Liver (tissue), 9 donors: ENCODE results near the gene LRP1-AS. TPM values are rescaled to one million over a fixed set of nuclear protein-coding genes. Genes with fewer than 3 reads are reported as not detected.
A peak's percentile ranks its signal among the peaks of the same experiment; 100 is the strongest.

Experiments
- DNase-seq: peaks from one replicate; pipeline ENCODE4 v3.0.0-alpha.2; 2017; ENCODE audit warnings: low spot score
- H3K27ac ChIP-seq, 2 donors: one replicate each; pipeline ENCODE4 v1.7.0; 2013; ENCODE audit warnings: inconsistent platforms in 2 of 2, low read length in 2 of 2, control low read depth in 1 of 2, low read depth in 1 of 2, mild to moderate bottlenecking in 1 of 2
- H3K27me3 ChIP-seq, 4 donors: one replicate each; pipeline versions ENCODE4 v1.6.1 to v1.7.0; 2013; ENCODE audit warnings: low read length in 3 of 4, inconsistent platforms in 1 of 4, mild to moderate bottlenecking in 1 of 4, moderate library complexity in 1 of 4; ENCODE audit not compliant: control insufficient read depth in 4 of 4, insufficient read depth in 4 of 4
- H3K36me3 ChIP-seq, 4 donors: one replicate each; pipeline versions ENCODE4 v1.6.1 to v1.7.0; 2013; ENCODE audit warnings: low read length in 3 of 4, mild to moderate bottlenecking in 3 of 4, low read depth in 1 of 4, moderate library complexity in 1 of 4; ENCODE audit not compliant: control insufficient read depth in 4 of 4, insufficient read depth in 3 of 4
- H3K4me1 ChIP-seq, 4 donors: one replicate each; pipeline versions ENCODE4 v1.6.1 to v1.7.0; 2013; ENCODE audit warnings: low read length in 3 of 4, mild to moderate bottlenecking in 3 of 4, moderate library complexity in 1 of 4; ENCODE audit not compliant: control insufficient read depth in 4 of 4, insufficient read depth in 4 of 4
- H3K4me3 ChIP-seq, 3 donors: one replicate each; pipeline versions ENCODE4 v1.6.1 to v1.7.0; 2013; ENCODE audit warnings: low read length in 3 of 3, control low read depth in 1 of 3, low read depth in 1 of 3, mild to moderate bottlenecking in 1 of 3
- H3K9ac ChIP-seq, 2 donors: one replicate each; pipeline ENCODE4 v1.7.0; 2013; ENCODE audit warnings: low read length in 2 of 2, mild to moderate bottlenecking in 2 of 2, moderate library complexity in 2 of 2, control low read depth in 1 of 2, low read depth in 1 of 2
- H3K9me3 ChIP-seq, 4 donors: one replicate each; pipeline versions ENCODE4 v1.6.1 to v1.7.0; 2013; ENCODE audit warnings: low read length in 3 of 4; ENCODE audit not compliant: control insufficient read depth in 4 of 4
- ATF3 ChIP-seq: IDR thresholded peaks from 2 replicates; pipeline ENCODE4 v1.6.1; 2016; ENCODE audit warnings: antibody characterized with exemption
- CTCF ChIP-seq: fragments of 150-350 bp; IDR thresholded peaks from 2 replicates; pipeline ENCODE4 v1.5.1; 2017; ENCODE audit warnings: improper control_type of control experiment, low read depth, low read length; ENCODE audit not compliant: missing input control
- EGR1 ChIP-seq, 2 donors: IDR thresholded peaks; 2 replicates each; pipeline ENCODE4 v1.6.1; 2016 to 2018; ENCODE audit warnings: antibody characterized with exemption in 2 of 2, low read depth in 2 of 2
- FOXA1 ChIP-seq: IDR thresholded peaks from 2 replicates; pipeline ENCODE4 v1.6.1; 2016; ENCODE audit warnings: antibody characterized with exemption
- FOXA2 ChIP-seq: IDR thresholded peaks from 2 replicates; pipeline ENCODE4 v1.6.1; 2016; ENCODE audit warnings: antibody characterized with exemption
- GABPA ChIP-seq, 2 donors: IDR thresholded peaks in 1 of 2; conservative IDR thresholded peaks in 1 of 2; 2 replicates each; pipeline ENCODE4 v1.6.1; 2016; ENCODE audit warnings: antibody characterized with exemption in 2 of 2, mild to moderate bottlenecking in 1 of 2, moderate library complexity in 1 of 2
- HNF4A ChIP-seq, 2 donors: conservative IDR thresholded peaks; 2 replicates each; pipeline ENCODE4 v1.6.1; 2016; ENCODE audit warnings: antibody characterized with exemption in 2 of 2, mild to moderate bottlenecking in 2 of 2
- HNF4G ChIP-seq: IDR thresholded peaks from 2 replicates; pipeline ENCODE4 v1.6.1; 2016; ENCODE audit warnings: antibody characterized with exemption
- JUND ChIP-seq, 2 donors: IDR thresholded peaks; 2 replicates each; pipeline ENCODE4 v1.6.1; 2016; ENCODE audit warnings: antibody characterized with exemption in 2 of 2
- MAX ChIP-seq: IDR thresholded peaks from 2 replicates; pipeline ENCODE4 v1.6.1; 2016; ENCODE audit warnings: antibody characterized with exemption
- NR2F2 ChIP-seq: IDR thresholded peaks from 2 replicates; pipeline ENCODE4 v1.6.1; 2016; ENCODE audit warnings: antibody characterized with exemption
- RAD21 ChIP-seq, 2 donors: IDR thresholded peaks; 2 replicates each; pipeline ENCODE4 v1.6.1; 2016; ENCODE audit warnings: antibody characterized with exemption in 2 of 2, mild to moderate bottlenecking in 2 of 2
- REST ChIP-seq: IDR thresholded peaks from 2 replicates; pipeline ENCODE4 v1.6.1; 2016; ENCODE audit warnings: antibody characterized with exemption, mild to moderate bottlenecking
- RXRA ChIP-seq, 2 donors: IDR thresholded peaks; 2 replicates each; pipeline ENCODE4 v1.6.1; 2017 to 2018; ENCODE audit warnings: antibody characterized with exemption in 2 of 2, mild to moderate bottlenecking in 1 of 2
- SP1 ChIP-seq: IDR thresholded peaks from 2 replicates; pipeline ENCODE4 v1.6.1; 2018; ENCODE audit warnings: antibody characterized with exemption, mild to moderate bottlenecking
- TAF1 ChIP-seq: conservative IDR thresholded peaks from 2 replicates; pipeline ENCODE4 v1.6.1; 2016; ENCODE audit warnings: antibody characterized with exemption, mild to moderate bottlenecking
- YY1 ChIP-seq: IDR thresholded peaks from 2 replicates; pipeline ENCODE4 v1.6.1; 2016; ENCODE audit warnings: antibody characterized with exemption, mild to moderate bottlenecking
- ZBTB33 ChIP-seq: IDR thresholded peaks from 2 replicates; pipeline ENCODE4 v1.6.1; 2016; ENCODE audit warnings: antibody characterized with exemption
- WGBS: extraction: QIAGEN DNeasy Blood & Tissue Kit; methylation state at CpG from one replicate; pipeline ENCODE4 v1.1.7; 2013; 5-methylcytosine and 5-hydroxymethylcytosine counted together
- polyA plus RNA-seq, 2 donors: library from polyadenylated mRNA; stranded (reverse) in 1 of 2; unstranded in 1 of 2; fragments of 200-250 nt in 1 of 2; fragments of >200 nt in 1 of 2; fragmentation: Nextera tagmentation in 1 of 2; extraction: Ambion mirVana in 1 of 2; gene quantifications; one replicate each; pipeline versions ENCODE4 v1.2.1 to v1.2.3, GENCODE V29; 2013 to 2015
- total RNA-seq, 2 donors: library from RNA; depleted of rRNA; stranded (reverse); fragments of >200 nt; gene quantifications; one replicate each; pipeline ENCODE4 v1.2.3, GENCODE V29; 2014
- donor health status: healthy.
- donor health status: healthy.
- donor health status: healthy.
- donor health status: healthy.
- donor health status: healthy.

LRP1-AS gene
- total and polyA plus RNA-seq, 4 donors, result not detected

- DNase-seq, result no peak
- no peaks in the 10 kb centered on the region for H3K9me3 ChIP-seq
- peaks cover 16 to 31% (median 24%) of the 10 kb centered on the region in 4 donors for H3K36me3 ChIP-seq
- no peak overlapping the region for H3K9ac ChIP-seq
- TF ChIP-seq EGR1 (IDR thresholded peaks at IDR 0.05; ENCODE audit: low read depth in 2 of 2), result no peak
- TF ChIP-seq RAD21 (IDR thresholded peaks at IDR 0.05), result no peak
- no peak for TF ChIP-seq ATF3
- no peak for TF ChIP-seq FOXA1
- no peak for TF ChIP-seq FOXA2
- TF ChIP-seq CTCF, result no peak
- TF ChIP-seq HNF4A (conservative IDR thresholded peaks at IDR 0.05), result no peak
- TF ChIP-seq ZBTB33, result no peak
- TF ChIP-seq JUND (IDR thresholded peaks at IDR 0.05), result no peak
- TF ChIP-seq RXRA (IDR thresholded peaks at IDR 0.05), result no peak
- TF ChIP-seq REST, result no peak
- TF ChIP-seq SP1, result no peak
- TF ChIP-seq NR2F2, result no peak
- TF ChIP-seq GABPA (IDR thresholded peaks at IDR 0.05 in 1 of 2, conservative IDR thresholded peaks at IDR 0.05 in 1 of 2), result no peak
- TF ChIP-seq MAX, result no peak
- no peak for TF ChIP-seq TAF1
- TF ChIP-seq YY1, result no peak
- no peak for TF ChIP-seq HNF4G
- peak overlapping the region in 1 of 2 donors; percentile 14 for H3K27ac ChIP-seq
- peaks cover 7 to 48% (median 35%) of the 10 kb centered on the region in 4 donors for H3K4me1 ChIP-seq
- no peaks in the 10 kb centered on the region for H3K27me3 ChIP-seq
- 79% methylated on average over 7 of the region's 7 CpGs for WGBS
- no peak overlapping the region for H3K4me3 ChIP-seq
These were observed 39.8 kb downstream of the LRP1-AS start for GRCh38 chr12:57107456-57108155.
